Common myeloid progenitor, CD34-positive (primary cell): Measurements from ENCODE around the gene RGS13.
A peak's percentile ranks its signal among the peaks of the same experiment; 100 is the strongest.

Source experiments
- CTCF ChIA-PET: fragments of 350-600 bp; sonication (Branson Sonifier 250); formaldehyde crosslinking; loops from one replicate; lab custom pipeline; 2021; ENCODE audit warnings: antibody characterized with exemption; lab: Charles Lee
- POLR2A ChIA-PET: fragments of 350-600 bp; sonication (Branson Sonifier 250); formaldehyde crosslinking; loops from one replicate; lab custom pipeline; 2021; ENCODE audit warnings: antibody characterized with exemption; lab: Charles Lee
- DNase-seq, 3 donors: peaks; one replicate each; pipeline versions ENCODE4 v3.0.0 to v3.0.0-alpha.2; 2013
- H3K27ac ChIP-seq, 2 experiments: 1 replicate in 1 of 2; 2 replicates in 1 of 2; pipeline ENCODE4 v1.7.0; 2013; ENCODE audit warnings: inconsistent platforms in 2 of 2, low read length in 2 of 2, mild to moderate bottlenecking in 2 of 2, low read depth in 1 of 2, moderate library complexity in 1 of 2; ENCODE audit not compliant: severe bottlenecking in 2 of 2, insufficient read depth in 1 of 2, poor library complexity in 1 of 2
- H3K27me3 ChIP-seq, 5 experiments: replicated peaks in 2 of 5; 1 replicate in 3 of 5; 2 replicates in 2 of 5; pipeline versions ENCODE4 v1.6.1 to v1.7.0; 2013; ENCODE audit warnings: low read length in 4 of 5, mild to moderate bottlenecking in 2 of 5, moderate library complexity in 2 of 5, inconsistent platforms in 1 of 5; ENCODE audit not compliant: insufficient read depth in 5 of 5, control insufficient read depth in 4 of 5
- H3K36me3 ChIP-seq, 4 experiments: 1 replicate in 2 of 4; 2 replicates in 2 of 4; pipeline versions ENCODE4 v1.6.1 to v1.7.0; 2013; ENCODE audit warnings: low read length in 3 of 4, control low read depth in 1 of 4, mild to moderate bottlenecking in 1 of 4; ENCODE audit not compliant: control insufficient read depth in 4 of 4, insufficient read depth in 4 of 4
- H3K4me1 ChIP-seq, 4 experiments: 1 replicate in 3 of 4; 2 replicates in 1 of 4; pipeline versions ENCODE4 v1.6.1 to v1.7.1; 2013; ENCODE audit warnings: low read length in 3 of 4, mild to moderate bottlenecking in 3 of 4, control low read depth in 1 of 4, inconsistent platforms in 1 of 4, moderate library complexity in 1 of 4; ENCODE audit not compliant: control insufficient read depth in 4 of 4, insufficient read depth in 4 of 4; ENCODE audit errors: control extremely low read depth in 1 of 4
- H3K4me3 ChIP-seq, 7 experiments: 1 replicate in 4 of 7; 2 replicates in 3 of 7; pipeline versions ENCODE4 v1.5.1 to v1.7.0; 2013; ENCODE audit warnings: mild to moderate bottlenecking in 7 of 7, low read length in 6 of 7, moderate library complexity in 6 of 7, inconsistent platforms in 2 of 7, low read depth in 2 of 7, control low read depth in 1 of 7; ENCODE audit not compliant: insufficient read depth in 4 of 7, control insufficient read depth in 1 of 7; ENCODE audit errors: extremely low read depth in 1 of 7
- H3K9me3 ChIP-seq, 5 experiments: 1 replicate in 4 of 5; 2 replicates in 1 of 5; pipeline versions ENCODE4 v1.6.1 to v1.7.1; 2013; ENCODE audit warnings: low read length in 4 of 5, mild to moderate bottlenecking in 2 of 5, inconsistent platforms in 1 of 5, low read depth in 1 of 5, moderate library complexity in 1 of 5; ENCODE audit not compliant: control insufficient read depth in 4 of 5, insufficient read depth in 2 of 5; ENCODE audit errors: control extremely low read depth in 1 of 5
- WGBS: methylation state at CpG from one replicate; pipeline ENCODE4 v1.1.5; 2013; ENCODE audit not compliant: insufficient coverage; 5-methylcytosine and 5-hydroxymethylcytosine counted together

The RGS13 gene

GRCh38 chr1:192697771-192698170 is 61.8 kb downstream of the RGS13 start:
- WGBS: 100% methylated on average over 1 of the region's 2 CpGs
- Histone ChIP-seq H3K36me3 (no peaks in the 10 kb centered on the region), H3K27ac (no peak overlapping the region), H3K9me3 (no peaks in the 10 kb centered on the region), H3K27me3 (no peaks in the 10 kb centered on the region), H3K4me3 (no peak overlapping the region), H3K4me1 (peaks cover 0 to 7% (median 3%) of the 10 kb centered on the region in 4 experiments)
- CTCF ChIA-PET: no interaction called here
- POLR2A ChIA-PET: no interaction called here
- DNase-seq: no peak

DNA sequence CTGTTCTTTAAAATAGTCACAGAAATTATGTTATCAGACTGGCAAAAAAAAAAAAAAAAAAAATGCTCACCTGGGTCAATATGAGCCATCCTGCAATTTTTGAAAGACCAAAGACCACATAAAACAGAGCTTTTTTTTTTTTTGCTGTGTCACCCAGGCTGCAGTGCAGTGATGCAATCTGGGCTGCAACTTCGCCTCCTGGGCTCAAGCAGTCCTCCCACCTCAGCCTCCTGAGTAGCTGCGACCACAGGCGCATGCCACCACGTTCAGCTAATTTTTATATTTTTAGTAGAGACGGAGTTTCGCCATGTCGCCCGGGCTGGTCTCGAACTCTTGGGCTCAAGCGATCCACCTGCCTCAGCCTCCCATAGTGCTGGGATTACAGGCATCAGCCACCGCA is 62.8 kb downstream of the RGS13 start:
- ChIA-PET CTCF (no interaction called here), POLR2A (interaction anchor here (0.7 kb wide), 1 partner anchor 65 kb away, joined by 3 read pairs; no protein-coding TSS in a partner anchor)
- Histone ChIP-seq H3K4me3 (no peak overlapping the region), H3K27me3 (no peaks in the 10 kb centered on the region), H3K4me1 (peaks cover 0 to 7% (median 3%) of the 10 kb centered on the region in 4 experiments), H3K27ac (no peak overlapping the region), H3K9me3 (no peaks in the 10 kb centered on the region), H3K36me3 (no peaks in the 10 kb centered on the region)
- no peak for DNase-seq
- WGBS: 98% methylated on average over 10 of the region's 11 CpGs

- ChIA-PET CTCF (no interaction called here), POLR2A (no interaction called here)
- DNase-seq: no peak
- Histone ChIP-seq H3K27ac (no peak overlapping the region), H3K27me3 (no peaks in the 10 kb centered on the region), H3K9me3 (no peaks in the 10 kb centered on the region), H3K4me3 (no peak overlapping the region), H3K36me3 (no peaks in the 10 kb centered on the region), H3K4me1 (peaks cover 0 to 7% (median 3%) of the 10 kb centered on the region in 4 experiments)
Measured at GRCh38 chr1:192700834-192701271, 64.9 kb downstream of the RGS13 start.

DNA sequence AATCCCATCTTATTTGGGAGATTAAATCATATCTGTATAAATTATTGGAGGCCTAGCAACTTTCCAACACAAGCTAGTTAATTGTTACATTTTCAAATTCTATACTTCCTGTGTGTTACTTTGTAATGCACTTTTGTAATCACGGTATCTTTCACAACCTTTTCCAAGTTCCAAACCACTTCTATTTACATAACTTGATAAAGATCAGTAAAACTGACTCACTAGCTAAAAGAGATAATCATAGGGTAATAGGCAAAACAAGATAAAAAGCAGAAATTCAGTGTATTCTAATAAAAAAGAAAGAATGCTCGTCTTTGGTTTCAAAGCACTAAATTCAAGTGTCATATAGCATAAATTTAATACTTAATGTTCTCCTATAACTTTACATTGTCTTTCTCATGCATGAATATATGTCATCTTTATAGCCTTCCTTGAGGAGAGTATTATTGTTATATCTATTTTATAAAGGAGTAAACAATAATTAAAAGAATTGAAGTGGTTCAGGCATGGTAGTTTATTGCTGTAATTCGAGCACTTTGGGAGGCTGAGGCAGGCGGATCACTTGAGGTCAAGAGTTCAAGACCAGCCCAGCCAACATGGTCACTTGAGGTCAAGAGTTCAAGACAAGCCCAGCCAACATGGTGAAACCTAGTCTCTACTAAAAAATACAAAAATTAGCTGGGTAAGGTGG is 66.4 kb downstream of the RGS13 start:
- Histone ChIP-seq H3K27me3 (no peaks in the 10 kb centered on the region), H3K9me3 (no peaks in the 10 kb centered on the region), H3K36me3 (no peaks in the 10 kb centered on the region), H3K4me1 (peaks cover 0 to 7% (median 3%) of the 10 kb centered on the region in 4 experiments), H3K4me3 (no peak overlapping the region), H3K27ac (no peak overlapping the region)
- CTCF ChIA-PET: no interaction called here
- peak in 2 of 3 donors; percentile 10 to 26 for DNase-seq
- POLR2A ChIA-PET: no interaction called here
- WGBS: 100% methylated on average over 2 of the region's 4 CpGs

- peaks cover 0 to 7% (median 3%) of the 10 kb centered on the region in 4 experiments for H3K4me1 ChIP-seq
- H3K9me3 ChIP-seq: no peaks in the 10 kb centered on the region
- 100% methylated on average over 2 of the region's 5 CpGs for WGBS
Measured at GRCh38 chr1:192703283-192704206, 67.6 kb downstream of the RGS13 start.

DNA sequence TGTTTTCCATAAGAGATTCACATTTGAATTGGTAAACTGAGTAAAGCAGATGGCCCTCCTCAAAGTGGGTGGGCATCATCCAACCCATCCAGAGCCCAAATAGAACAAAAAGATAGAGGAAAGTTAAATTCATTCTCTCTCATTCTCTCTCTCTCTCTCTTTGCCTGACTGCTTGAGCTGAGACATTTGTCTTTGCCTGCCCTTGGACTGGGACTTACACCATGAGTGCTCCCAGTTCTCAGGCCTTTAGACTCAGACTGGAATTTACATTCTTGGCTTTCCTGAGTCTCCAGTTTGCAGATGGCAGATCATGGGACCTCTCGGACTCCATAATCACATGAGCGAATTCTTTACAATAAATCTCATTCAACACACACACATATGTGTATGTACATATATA is 69.6 kb downstream of the RGS13 start:
- Histone ChIP-seq H3K4me3 (no peak overlapping the region), H3K9me3 (no peaks in the 10 kb centered on the region), H3K4me1 (peaks cover 0 to 7% (median 3%) of the 10 kb centered on the region in 4 experiments), H3K27ac (no peak overlapping the region), H3K36me3 (no peaks in the 10 kb centered on the region), H3K27me3 (no peaks in the 10 kb centered on the region)
- WGBS: no CpG with 5 or more reads among the region's 2 CpGs
- ChIA-PET POLR2A (no interaction called here), CTCF (interaction anchor here (0.6 kb wide), 1 partner anchor 35 kb away, joined by 3 read pairs; no protein-coding TSS in a partner anchor)
- no peak for DNase-seq

More at GRCh38 chr1:192703283-192704206, 67.6 kb downstream of the RGS13 start:
- no peak for DNase-seq
- ChIA-PET CTCF (no interaction called here), POLR2A (no interaction called here)
- Histone ChIP-seq H3K36me3 (no peaks in the 10 kb centered on the region), H3K27ac (no peak overlapping the region), H3K4me3 (no peak overlapping the region), H3K27me3 (no peaks in the 10 kb centered on the region)

GRCh38 chr1:192706936-192707335 is 71.0 kb downstream of the RGS13 start:
- CTCF ChIA-PET: interaction anchor here (0.6 to 0.7 kb wide), 3 partner anchors 15 to 23 kb away, joined by 3 read pairs; no protein-coding TSS in a partner anchor
- no peak for DNase-seq
- H3K27ac ChIP-seq: no peak overlapping the region
- WGBS: no CpG with 5 or more reads among the region's 2 CpGs
- H3K4me3 ChIP-seq: no peak overlapping the region
- no peaks in the 10 kb centered on the region for H3K27me3 ChIP-seq
- H3K36me3 ChIP-seq: no peaks in the 10 kb centered on the region
- H3K4me1 ChIP-seq: peaks cover 0 to 3% (median 0%) of the 10 kb centered on the region in 4 experiments
- POLR2A ChIA-PET: no interaction called here
- no peaks in the 10 kb centered on the region for H3K9me3 ChIP-seq
